GM12801 (cell line): Measurements from ENCODE around the gene LRPAP1.

Source experiments
- TF ChIP-seq, protein P1 (sequence below): IDR thresholded peaks from one replicate; pipeline ENCODE4 v1.5.1; 2011; ENCODE audit warnings: control low read depth; ENCODE audit not compliant: insufficient read length; ENCODE audit errors: extremely low read depth

Gene LRPAP1

DNA sequence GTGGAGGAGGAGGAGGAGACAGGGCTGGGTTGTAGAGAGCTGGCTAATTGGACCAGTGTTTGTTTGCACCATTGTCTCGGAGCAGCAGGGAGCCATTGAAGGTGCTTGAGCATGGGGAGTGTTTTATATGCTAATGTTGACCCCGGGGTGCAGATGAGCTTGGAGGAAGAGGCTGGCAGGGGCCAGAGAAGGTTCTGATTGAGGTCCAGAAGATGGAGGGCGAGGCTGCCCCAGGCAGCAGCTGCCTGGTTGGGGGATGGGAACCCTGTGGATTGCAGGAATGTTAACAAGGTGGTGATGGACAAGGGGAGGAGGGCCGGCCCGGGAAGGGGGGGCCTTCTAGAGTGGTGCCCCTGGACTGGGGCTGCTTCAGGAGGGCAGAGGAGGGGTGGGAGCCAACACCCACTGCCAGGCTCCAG, 51.1 kb downstream of the LRPAP1 start:
- TF ChIP-seq, protein P1, sequence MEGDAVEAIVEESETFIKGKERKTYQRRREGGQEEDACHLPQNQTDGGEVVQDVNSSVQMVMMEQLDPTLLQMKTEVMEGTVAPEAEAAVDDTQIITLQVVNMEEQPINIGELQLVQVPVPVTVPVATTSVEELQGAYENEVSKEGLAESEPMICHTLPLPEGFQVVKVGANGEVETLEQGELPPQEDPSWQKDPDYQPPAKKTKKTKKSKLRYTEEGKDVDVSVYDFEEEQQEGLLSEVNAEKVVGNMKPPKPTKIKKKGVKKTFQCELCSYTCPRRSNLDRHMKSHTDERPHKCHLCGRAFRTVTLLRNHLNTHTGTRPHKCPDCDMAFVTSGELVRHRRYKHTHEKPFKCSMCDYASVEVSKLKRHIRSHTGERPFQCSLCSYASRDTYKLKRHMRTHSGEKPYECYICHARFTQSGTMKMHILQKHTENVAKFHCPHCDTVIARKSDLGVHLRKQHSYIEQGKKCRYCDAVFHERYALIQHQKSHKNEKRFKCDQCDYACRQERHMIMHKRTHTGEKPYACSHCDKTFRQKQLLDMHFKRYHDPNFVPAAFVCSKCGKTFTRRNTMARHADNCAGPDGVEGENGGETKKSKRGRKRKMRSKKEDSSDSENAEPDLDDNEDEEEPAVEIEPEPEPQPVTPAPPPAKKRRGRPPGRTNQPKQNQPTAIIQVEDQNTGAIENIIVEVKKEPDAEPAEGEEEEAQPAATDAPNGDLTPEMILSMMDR: no peak

DNA sequence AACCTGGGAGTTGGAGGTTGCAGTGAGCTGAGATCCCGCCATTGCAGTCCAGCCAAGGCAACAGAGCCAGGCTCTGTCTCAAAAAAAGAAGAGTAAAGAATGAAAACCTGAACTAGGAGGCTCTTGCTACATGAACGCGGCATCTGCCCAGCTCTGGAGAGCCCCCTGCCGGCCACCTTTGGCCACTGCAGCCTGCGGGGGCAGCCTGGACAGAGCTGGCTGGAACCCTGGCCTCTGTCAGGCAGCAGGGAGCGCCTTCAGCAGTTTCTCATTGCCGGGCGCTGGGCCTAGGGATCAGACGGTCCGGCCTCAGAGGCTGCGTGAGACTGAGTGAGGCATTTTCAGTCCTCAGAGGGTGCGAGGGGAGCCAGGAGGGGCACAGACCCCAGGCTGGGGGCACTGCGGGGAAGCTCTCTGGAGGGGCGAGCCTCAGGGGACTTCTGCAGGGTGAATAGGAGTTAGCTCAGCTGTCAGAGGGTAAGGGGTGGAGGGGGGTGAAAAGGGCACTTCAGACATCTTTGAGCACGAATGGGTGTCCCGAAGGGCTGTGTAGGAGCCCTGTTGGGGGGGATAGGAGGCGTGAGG, 51.6 kb downstream of the LRPAP1 start:
- TF ChIP-seq, protein P1: no peak

DNA sequence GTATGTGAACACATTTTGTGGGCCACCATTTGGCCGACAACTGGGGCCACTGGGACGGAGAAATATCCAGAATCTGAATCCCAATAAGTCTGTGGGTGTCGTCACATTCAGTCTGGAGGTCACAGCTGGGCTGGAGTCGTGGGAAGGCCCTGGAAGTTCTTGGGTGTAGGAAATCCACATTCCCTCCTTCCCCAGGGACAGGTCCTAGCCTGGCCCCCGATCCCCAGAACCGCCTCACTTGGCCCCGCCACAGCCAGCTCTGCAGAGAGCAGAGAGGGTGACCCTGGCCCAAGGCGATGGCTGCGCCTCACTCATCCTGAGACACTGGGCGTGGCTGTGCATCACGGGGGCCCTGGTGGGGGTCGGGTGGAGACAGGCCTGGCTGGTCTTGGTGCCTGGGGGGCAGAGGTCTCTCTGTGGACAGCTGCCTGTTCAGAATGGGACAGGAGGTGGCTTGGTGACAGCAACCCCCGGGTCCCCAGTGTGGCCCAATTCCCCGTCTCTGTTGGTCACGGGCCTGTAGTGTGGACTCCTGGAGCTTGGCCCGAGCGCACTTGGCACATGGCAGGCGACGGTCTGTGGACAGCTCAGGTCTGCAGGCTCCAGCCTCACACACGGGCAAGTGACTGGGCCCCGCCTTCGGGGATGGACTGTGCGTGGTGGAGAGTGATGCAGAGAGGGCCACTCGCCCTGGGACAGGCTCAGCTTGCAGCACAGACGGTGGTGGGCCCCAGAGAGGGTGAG, 52.7 kb downstream of the LRPAP1 start:
- TF ChIP-seq, protein P1: no peak

DNA sequence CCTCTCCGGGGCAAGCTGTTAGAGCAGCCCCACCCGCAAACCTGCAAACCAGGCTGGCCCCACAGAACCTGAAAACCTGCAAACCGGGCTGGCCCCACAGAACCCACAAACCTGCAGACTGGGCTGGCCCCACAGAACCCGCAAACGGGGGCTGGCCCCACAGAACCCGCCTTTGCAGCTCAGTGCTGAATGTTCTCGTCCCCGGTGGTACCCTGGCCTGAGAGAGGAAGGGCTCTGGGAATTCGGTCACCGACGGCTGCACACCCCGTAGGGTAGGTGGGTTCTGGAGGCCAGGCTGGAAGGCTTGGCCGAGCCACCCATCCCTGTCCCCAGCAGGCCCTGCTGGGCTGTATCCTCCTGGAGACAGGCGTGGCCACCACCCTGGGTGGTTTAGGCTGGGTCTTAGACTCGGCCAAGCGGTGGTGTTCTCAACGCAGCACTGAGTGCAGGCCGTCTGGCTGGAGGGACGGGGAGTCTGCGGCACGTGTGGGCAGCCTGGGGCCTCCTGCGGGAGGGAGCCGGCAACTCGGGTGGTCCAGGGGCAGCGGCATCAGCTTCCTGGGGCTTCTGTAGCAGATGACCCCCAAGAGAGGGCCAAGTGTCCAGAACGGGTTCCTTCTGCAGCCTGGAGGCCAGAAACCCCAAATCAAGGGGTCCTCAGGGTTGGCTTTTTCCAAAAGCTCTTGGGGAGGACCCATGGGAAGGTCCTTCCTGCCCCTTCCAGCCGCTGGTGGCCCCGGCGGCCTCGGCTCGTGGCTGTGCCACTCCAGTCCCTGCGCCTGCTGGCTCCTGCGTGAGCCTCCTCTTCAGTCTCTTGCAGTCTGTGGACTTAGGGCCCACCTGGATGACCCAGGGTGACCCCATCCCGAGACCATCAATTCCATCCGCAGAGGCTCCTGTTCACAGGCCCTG, 53.5 kb downstream of the LRPAP1 start:
- TF ChIP-seq, protein P1: no peak

DNA sequence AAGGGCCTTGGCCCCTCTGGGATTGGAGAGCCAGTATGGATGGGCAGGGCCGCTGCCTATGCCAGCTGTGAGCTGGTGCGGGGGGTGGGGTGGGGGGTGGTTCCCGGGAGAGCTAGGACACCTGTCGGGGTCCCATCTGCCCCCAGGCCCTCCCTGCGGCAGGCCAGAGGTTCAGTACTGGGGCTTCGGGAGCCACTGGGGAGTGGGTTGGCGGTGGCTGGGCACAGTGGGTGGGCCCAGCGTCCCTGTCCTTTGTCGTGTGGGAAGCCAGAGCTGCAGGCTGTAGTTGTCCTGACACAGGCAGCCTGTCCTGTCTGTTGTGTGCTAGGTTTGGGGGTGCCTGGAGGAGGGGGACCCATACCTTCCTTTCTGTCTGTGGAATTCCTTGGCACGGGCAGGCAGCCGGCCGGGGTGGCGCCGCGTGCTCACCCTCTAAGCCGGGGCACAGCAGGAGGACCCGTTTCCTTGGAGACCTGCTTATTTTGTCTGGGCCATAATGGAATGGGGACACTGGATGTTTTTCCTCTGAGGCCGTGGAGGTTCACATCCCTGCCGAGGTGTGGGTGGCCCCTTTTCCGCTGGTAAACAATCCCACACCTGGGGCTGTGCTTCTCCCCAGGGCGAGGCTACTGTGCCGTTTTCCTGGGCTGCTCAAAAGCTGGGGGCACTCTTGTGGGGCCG, 54.3 kb downstream of the LRPAP1 start:
- TF ChIP-seq, protein P1: no peak

DNA sequence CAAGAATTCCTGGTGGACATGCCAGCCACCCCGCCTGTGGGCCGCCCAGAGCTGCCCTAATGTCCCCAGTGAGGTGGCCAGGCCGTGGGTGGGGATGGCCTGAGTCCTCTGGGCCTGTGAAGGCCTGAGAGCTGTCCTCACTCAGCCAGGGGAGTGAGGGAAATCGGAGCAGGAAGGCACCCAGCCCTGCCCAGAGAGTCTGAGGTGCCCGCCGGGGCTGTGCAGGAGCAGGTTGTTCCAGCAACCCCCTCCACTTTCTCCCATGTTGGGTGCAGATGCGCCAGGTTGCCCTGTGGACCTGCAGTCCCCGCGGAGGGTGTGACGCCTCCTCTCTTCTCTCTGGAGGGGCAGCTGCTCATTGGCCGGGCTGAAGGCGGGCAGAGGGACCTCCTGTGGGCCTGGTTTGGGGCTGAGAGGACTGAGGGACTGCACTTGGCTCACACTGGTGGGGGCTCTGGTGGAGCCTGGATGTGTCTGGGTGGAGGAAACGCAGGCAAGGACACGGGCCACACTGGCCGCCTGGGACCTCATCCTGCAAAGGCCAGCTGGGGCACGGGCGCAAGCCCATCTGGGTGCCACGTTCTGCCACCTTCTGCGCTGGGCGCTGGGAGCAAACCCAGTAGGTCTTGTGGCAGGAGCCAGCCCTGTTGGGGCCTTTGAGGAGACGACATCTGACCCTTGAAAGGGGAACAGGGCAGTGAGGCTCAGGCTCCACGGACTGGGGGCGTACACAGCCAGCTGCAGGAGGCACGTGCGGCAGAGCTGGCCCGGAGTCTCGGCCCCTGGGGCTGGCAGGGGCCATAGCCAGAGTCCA, 55.1 kb downstream of the LRPAP1 start:
- TF ChIP-seq, protein P1: no peak
